Activated naive CD8-positive, alpha-beta T cell treated with anti-CD3 and anti-CD28 coated beads, Interleukin-2, amount 10 ng/mL, durations not matched to agents 7 days and 5 days (primary cell): ENCODE measurements around the gene MYL5. TPM values are rescaled to one million over a fixed set of nuclear protein-coding genes. Genes with fewer than 3 reads are reported as not detected.
A peak's percentile ranks its signal among the peaks of the same experiment; 100 is the strongest.

Experiments used
- ATAC-seq: fragments of 150-1000 bp; cut with Tn5 transposase; one replicate; pipeline ENCODE4 v1.10.0; 2021; ENCODE audit warnings: low read depth, moderate library complexity
- POLR2A ChIA-PET: fragments of 350-600 bp; sonication (Branson Sonifier 250); formaldehyde crosslinking; loops from one replicate; lab custom pipeline; 2021; ENCODE audit warnings: antibody characterized with exemption; lab: Charles Lee
- DNase-seq: peaks from one replicate; pipeline ENCODE4 v3.0.0; 2021
- H3K27ac Mint-ChIP-seq: one replicate; pipeline ENCODE4 v1.8.0; 2022; ENCODE audit warnings: mild to moderate bottlenecking, mixed read lengths
- H3K27me3 Mint-ChIP-seq: one replicate; pipeline ENCODE4 v1.8.0; 2022; ENCODE audit warnings: mild to moderate bottlenecking, moderate library complexity, mixed read lengths
- H3K36me3 Mint-ChIP-seq: one replicate; pipeline ENCODE4 v1.8.0; 2021; ENCODE audit warnings: mild to moderate bottlenecking, mixed read lengths
- H3K4me1 Mint-ChIP-seq: one replicate; pipeline ENCODE4 v1.8.0; 2021; ENCODE audit warnings: mixed read lengths
- H3K4me3 Mint-ChIP-seq: one replicate; pipeline ENCODE4 v1.8.0; 2022; ENCODE audit warnings: mild to moderate bottlenecking, moderate library complexity, mixed read lengths
- H3K9me3 Mint-ChIP-seq: one replicate; pipeline ENCODE4 v1.8.0; 2021; ENCODE audit warnings: mixed read lengths
- total RNA-seq, 2 experiments: library from RNA; stranded (reverse); gene quantifications; one replicate each; pipeline ENCODE4 v1.2.3, GENCODE V29; 2021

Gene MYL5
- total RNA-seq, 2 experiments from 2014 or later = 20.0 to 21.5 TPM

- H3K9me3 Mint-ChIP-seq = no peaks in the 10 kb centered on the region
- no peak overlapping the region for H3K27ac Mint-ChIP-seq
- peaks cover 8% of the 10 kb centered on the region for H3K4me1 Mint-ChIP-seq
- ATAC-seq = no peak
- DNase-seq = no peak
- H3K36me3 Mint-ChIP-seq = no peaks in the 10 kb centered on the region
- H3K4me3 Mint-ChIP-seq = no peak overlapping the region
- H3K27me3 Mint-ChIP-seq = peaks cover 2% of the 10 kb centered on the region
- POLR2A ChIA-PET = interaction anchor here (1.0 to 1.3 kb wide), 3 partner anchors 9 to 86 kb away, joined by 3 to 4 read pairs (median 4); partner anchors contain the start of genes ATP5ME and MYL5
Observed at GRCh38 chr4:683247-683897, 9.0 kb downstream of the MYL5 start.

DNA sequence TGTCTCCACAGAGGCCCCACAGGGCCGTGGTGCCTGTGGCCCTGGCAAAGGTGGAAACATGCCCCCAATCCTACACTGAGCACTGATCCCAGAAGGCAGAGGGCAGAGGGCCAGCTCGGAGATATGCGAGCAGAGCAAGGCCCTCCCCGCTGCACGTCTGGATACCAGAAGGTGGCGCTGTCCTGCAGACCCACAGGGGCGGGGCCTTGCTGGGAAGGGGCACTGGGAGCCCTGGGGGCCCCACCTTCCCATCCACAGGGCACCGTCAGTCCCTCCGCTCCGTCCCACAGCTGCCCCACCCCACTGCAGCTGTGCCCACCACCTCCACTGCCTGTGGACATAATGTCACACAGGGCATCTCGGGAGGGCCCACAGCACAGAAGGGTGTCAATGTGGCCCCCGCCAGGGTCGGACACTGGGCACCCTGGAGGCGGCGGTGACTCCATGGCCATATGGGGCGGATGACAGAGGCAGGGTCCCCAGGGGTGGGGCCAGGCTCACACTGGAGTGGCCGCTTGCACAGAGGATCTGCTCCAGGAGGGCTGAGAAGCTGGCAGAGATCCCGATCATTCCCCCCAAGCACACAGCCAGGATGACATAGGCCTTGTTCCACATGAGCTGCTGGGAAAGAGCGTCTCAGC lies 9.8 kb downstream of the MYL5 start:
- ATAC-seq = peak; percentile 3
- POLR2A ChIA-PET = interaction anchor here (0.5 to 1.3 kb wide), 4 partner anchors 10 to 186 kb away, joined by 3 to 4 read pairs (median 4); partner anchors contain the start of genes ATP5ME and MYL5
- Mint-ChIP-seq H3K36me3 (no peaks in the 10 kb centered on the region), H3K4me1 (peaks cover 8% of the 10 kb centered on the region), H3K9me3 (no peaks in the 10 kb centered on the region), H3K27ac (no peak overlapping the region), H3K27me3 (peaks cover 2% of the 10 kb centered on the region), H3K4me3 (no peak overlapping the region)
- DNase-seq = peak; percentile 67

DNA sequence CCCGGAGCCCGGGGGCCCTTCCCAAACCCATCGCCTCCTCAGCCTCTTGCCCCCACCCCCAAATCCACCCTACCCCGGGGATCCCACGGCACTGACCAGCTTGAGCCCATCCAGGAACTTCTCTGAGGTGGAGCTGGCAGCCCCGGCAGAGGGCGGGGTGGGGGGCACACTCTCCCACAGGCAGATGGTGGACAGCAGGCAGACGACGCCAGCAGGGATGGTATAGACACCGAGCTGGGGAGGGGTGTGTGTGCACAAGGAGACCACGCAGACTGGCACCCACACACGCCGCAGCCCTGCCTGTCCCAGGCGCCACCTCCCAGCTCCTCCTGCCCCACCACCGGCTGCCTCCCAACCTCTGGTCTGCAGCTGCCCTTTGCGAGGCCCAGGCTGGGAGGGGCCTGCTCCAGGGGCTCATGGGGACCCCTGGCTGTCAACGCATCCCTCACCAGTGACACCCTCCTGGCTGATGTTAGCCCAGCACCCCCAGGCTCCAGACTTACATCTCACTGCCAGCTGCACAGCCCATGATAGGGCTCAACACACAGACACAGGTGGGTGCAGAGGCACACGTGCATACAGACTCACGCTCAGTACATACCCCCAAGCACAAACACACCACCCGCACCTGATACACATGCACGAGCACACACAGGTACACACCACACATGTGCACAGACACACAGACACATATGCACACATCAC lies 10.4 kb downstream of the MYL5 start:
- Mint-ChIP-seq H3K4me1 (peaks cover 8% of the 10 kb centered on the region), H3K36me3 (no peaks in the 10 kb centered on the region), H3K4me3 (no peak overlapping the region), H3K27me3 (peaks cover 2% of the 10 kb centered on the region), H3K27ac (no peak overlapping the region), H3K9me3 (no peaks in the 10 kb centered on the region)
- ATAC-seq (no peak), DNase-seq (peak; percentile 32)
- POLR2A ChIA-PET = interaction anchor here (0.5 to 1.2 kb wide), 2 partner anchors 11 to 187 kb away, joined by 3 to 4 read pairs; partner anchors contain the start of genes ATP5ME and MYL5

DNA sequence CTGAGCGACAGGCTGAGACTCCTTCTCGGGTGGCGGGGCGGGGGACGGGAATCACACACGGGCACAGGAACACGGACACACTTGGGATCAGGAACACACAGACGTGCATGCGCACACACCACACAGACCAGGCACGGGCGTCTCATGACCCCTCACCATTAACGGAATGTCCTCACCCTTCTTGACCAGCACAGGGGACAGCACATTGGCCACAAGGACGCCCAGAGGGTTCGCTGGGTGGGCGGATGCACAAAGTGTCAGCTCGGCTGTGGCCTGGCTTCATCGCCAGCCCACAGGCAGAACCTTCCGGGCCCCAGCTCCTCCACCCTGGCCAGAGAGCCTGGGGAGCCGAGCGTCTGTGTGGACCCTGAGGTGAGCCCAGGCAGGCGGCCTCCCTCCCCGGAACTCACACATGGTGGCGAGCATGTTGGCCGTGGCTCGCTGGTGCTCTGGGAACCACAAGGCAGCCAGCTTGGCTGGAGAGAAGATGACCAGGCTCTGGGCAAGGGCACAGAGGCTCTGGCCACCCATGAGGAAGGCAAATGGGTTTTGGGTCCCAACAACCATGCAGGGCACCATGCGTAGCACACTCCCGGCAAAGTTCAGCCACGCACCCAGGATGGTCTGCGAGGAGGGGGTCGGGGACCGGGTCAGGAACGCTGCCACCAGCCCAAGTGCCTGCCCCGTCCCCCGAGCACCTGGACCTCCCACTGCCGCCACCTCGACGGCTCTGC lies 11.5 kb downstream of the MYL5 start:
- Mint-ChIP-seq H3K4me3 (no peak overlapping the region), H3K27me3 (peaks cover 4% of the 10 kb centered on the region), H3K36me3 (no peaks in the 10 kb centered on the region), H3K9me3 (no peaks in the 10 kb centered on the region), H3K27ac (no peak overlapping the region), H3K4me1 (peaks cover under 1% of the 10 kb centered on the region)
- DNase-seq (no peak), ATAC-seq (no peak)
- POLR2A ChIA-PET = interaction anchor here (1.8 kb wide), 1 partner anchor 11 kb away, joined by 5 read pairs; the partner anchor contains the start of genes ATP5ME and MYL5

GRCh38 chr4:686413-687040 lies 12.2 kb downstream of the MYL5 start:
- POLR2A ChIA-PET = interaction anchor here (1.8 kb wide), 1 partner anchor 12 kb away, joined by 5 read pairs; the partner anchor contains the start of genes ATP5ME and MYL5
- H3K4me1 Mint-ChIP-seq = no peaks in the 10 kb centered on the region
- H3K36me3 Mint-ChIP-seq = no peaks in the 10 kb centered on the region
- no peak overlapping the region for H3K4me3 Mint-ChIP-seq
- peak; percentile 33 for DNase-seq
- H3K27ac Mint-ChIP-seq = no peak overlapping the region
- no peaks in the 10 kb centered on the region for H3K9me3 Mint-ChIP-seq
- ATAC-seq = no peak
- H3K27me3 Mint-ChIP-seq = peaks cover 4% of the 10 kb centered on the region

- Mint-ChIP-seq H3K27ac (no peak overlapping the region), H3K27me3 (peaks cover 4% of the 10 kb centered on the region), H3K4me1 (no peaks in the 10 kb centered on the region), H3K36me3 (no peaks in the 10 kb centered on the region), H3K4me3 (no peak overlapping the region), H3K9me3 (no peaks in the 10 kb centered on the region)
- no peak for ATAC-seq
- POLR2A ChIA-PET = interaction anchor here (1.8 kb wide), 1 partner anchor 13 kb away, joined by 5 read pairs; the partner anchor contains the start of genes ATP5ME and MYL5
- peak; percentile 28 for DNase-seq
Observed at GRCh38 chr4:687048-687970, 13.0 kb downstream of the MYL5 start.

DNA sequence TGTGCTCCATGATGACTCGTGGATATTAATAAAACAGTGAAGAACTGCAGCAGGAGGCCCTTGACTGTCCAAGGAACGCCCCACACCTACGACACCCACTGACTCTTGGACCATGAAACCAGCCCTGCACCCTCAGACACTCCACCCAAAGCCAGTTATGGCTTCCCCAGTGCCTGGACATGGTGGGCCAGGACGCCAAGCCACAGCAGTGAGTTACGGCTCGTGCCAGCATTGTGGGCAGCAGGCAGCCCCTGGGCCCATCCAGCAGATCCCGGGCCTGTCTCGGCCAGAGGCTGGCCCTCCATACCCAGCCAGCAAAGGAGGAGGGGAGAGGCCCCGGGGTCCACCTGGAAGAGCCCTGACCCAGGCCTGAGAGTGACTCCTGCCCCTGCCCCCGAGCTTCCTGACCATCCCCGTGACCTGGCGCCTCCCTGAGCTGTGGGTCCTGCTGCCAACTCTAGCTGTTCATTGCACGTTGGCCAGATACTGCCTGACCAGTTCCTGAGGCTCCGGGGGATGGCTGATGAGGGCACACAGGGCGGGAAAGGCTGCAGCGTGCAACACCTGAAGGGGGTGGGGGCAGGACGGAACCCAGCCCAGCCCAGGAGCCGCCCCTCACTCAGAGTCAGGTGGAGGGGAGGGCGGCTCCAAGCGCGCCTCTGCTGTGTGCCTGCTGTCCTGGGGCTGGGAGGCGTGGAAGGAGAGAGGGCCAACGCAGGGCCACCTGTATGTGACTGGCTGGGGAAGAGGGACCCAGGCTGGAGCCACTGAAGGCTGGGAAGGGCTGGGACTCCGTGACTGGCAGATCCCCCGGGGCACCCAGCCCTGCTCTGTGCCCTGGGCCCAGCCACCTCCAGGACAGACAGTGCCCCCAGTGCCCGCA lies 13.9 kb downstream of the MYL5 start:
- Mint-ChIP-seq H3K9me3 (no peaks in the 10 kb centered on the region), H3K4me3 (peak overlapping the region; percentile 35), H3K36me3 (no peaks in the 10 kb centered on the region), H3K27ac (no peak overlapping the region), H3K27me3 (peaks cover 4% of the 10 kb centered on the region), H3K4me1 (no peaks in the 10 kb centered on the region)
- POLR2A ChIA-PET = no interaction called here
- peak; percentile 3 for ATAC-seq
- peak; percentile 34 for DNase-seq

DNA sequence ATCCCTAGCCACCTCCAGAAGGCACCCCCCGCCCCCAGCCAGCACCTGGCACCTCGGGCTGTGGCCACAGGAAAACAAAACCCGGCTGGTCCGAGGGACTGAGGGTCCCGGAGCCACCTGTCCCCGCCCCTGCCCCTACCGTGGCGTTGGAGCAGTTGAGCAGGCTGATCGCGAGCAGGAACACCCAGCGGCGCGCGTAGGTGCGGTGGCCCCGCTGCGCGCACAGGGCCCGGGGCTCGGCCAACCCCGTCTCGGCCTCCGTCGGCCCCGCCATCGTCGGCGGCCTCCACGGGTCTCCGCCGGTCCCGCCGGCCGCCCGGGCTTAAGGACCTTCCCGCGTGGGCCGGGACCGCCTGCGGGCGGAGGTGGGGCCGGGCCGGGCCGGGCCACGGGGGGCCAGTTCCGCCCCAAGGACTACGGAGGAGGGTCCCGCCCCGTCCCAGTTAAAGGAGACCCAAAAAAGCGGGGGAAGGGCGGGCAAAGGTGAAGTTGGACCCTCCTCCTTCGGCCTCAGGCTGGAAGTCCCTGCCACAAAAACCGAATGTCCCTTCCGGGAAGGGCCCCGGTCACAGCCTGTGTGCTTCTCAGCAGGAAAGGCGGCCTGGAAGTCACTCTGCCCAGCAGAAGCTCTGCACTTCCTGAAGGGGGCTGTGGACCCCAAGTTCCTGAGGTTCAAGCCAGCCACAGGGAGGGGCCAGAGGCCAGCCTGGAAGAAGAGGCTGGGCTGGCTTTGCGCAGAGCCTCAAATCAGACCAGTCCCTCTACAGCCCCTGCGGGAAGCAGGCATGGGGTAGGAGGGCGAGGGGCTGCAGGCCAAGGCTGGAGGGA lies 14.7 kb downstream of the MYL5 start, which contains the start of gene SLC49A3:
Gene SLC49A3 (minus strand): TSS at position 298 of the 828 bp plus-strand sequence. CDS start 24 bp downstream, at position 274.
- H3K27ac Mint-ChIP-seq = no peak within 1 kb of the TSS
- H3K27me3 Mint-ChIP-seq = peaks cover 4% of the 10 kb centered on the region
- H3K9me3 Mint-ChIP-seq = no peaks in the 10 kb centered on the region
- H3K4me1 Mint-ChIP-seq = no peaks in the 10 kb centered on the region
- DNase-seq (peak; percentile 50), ATAC-seq (peak; percentile 51)
- peak within 1 kb of the TSS; percentile 35 for H3K4me3 Mint-ChIP-seq
- H3K36me3 Mint-ChIP-seq = no peaks in the 10 kb centered on the region
- POLR2A ChIA-PET = interaction anchor here (1.3 kb wide), 1 partner anchor 8 kb away, joined by 3 read pairs; no protein-coding TSS in a partner anchor

- POLR2A ChIA-PET = interaction anchor here (1.3 kb wide), 1 partner anchor 9 kb away, joined by 3 read pairs; no protein-coding TSS in a partner anchor
- Mint-ChIP-seq H3K27me3 (peaks cover 4% of the 10 kb centered on the region), H3K9me3 (no peaks in the 10 kb centered on the region), H3K27ac (no peak overlapping the region), H3K4me3 (no peak overlapping the region), H3K4me1 (no peaks in the 10 kb centered on the region), H3K36me3 (no peaks in the 10 kb centered on the region)
- DNase-seq (no peak), ATAC-seq (no peak)
Observed at GRCh38 chr4:689723-690122, 15.4 kb downstream of the MYL5 start.

DNA sequence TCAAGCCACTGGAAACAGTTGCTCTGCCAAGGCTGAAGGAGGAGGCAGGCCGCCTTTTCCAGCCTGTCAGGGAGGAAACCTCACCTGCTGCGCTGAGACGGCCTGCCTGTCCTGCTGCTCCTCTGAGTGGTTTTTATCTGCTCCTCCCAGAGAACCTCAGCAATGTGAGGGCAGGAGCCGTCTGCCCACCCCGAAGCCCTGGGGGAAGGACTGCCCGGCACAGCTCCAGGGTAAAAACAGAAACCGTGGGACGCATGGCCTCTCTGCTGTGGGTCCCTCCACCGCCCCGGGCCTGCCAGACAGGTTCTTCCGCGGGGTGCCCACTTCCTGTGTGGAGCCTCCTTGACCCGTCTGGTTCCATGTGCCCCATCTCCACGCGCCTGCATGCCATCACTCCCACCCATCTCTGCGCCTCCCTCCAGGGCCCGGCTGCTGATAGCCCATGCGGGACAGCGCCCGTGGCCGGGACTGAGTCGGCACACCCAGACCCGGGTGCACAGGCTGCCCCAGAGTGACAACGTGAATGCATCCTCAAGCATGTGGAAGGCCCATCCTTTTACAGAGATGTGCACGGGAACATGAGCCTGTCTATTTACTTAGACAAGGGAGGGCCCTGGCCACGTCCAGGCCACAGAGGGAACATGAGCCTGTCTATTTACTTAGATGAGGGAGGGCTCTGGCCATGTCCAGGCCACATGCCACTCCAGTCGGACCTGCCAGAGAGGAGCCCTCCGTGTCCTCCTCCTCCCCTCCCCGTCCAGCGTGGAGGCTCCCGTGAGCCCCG lies 18.6 kb downstream of the MYL5 start:
- Mint-ChIP-seq H3K4me3 (no peak overlapping the region), H3K36me3 (no peaks in the 10 kb centered on the region), H3K27me3 (peaks cover 6% of the 10 kb centered on the region), H3K4me1 (no peaks in the 10 kb centered on the region), H3K27ac (no peak overlapping the region), H3K9me3 (no peaks in the 10 kb centered on the region)
- no peak for DNase-seq
- ATAC-seq = no peak
- POLR2A ChIA-PET = no interaction called here
